A673 (cell line): ENCODE results near the gene CREB5.
A peak's percentile ranks its signal among the peaks of the same experiment; 100 is the strongest.

Experiments
- CTCF ChIP-seq: fragments of 300-800, 200-600 bp; sonication (generic); conservative IDR thresholded peaks from 2 replicates; pipeline ENCODE4 v1.5.1; 2017; ENCODE audit warnings: low read depth, mild to moderate bottlenecking, antibody characterized with exemption, low read length, moderate library complexity, mixed read lengths
- EZH2 ChIP-seq: fragments of 200-600 bp; sonication (generic); IDR thresholded peaks from 2 replicates; pipeline ENCODE4 v1.6.1; 2017; ENCODE audit warnings: borderline replicate concordance, low read depth, mild to moderate bottlenecking, mixed read lengths, antibody characterized with exemption, low read length; ENCODE audit not compliant: poor library complexity, severe bottlenecking

- TF ChIP-seq CTCF (peak; percentile 95), EZH2 (no peak)
Measured at GRCh38 chr7:28853834-28854749, 441.8 kb downstream of the CREB5 start.
